NCI-H2171 (cell line): ENCODE results near the gene NCOA3.
"Not testable (repeated sequence)": the region's sequence is repeated elsewhere in the genome, so short reads cannot be mapped to it uniquely, and the experiment has no call there.

Experiments
- DNase-seq: peaks from one replicate; lab custom pipeline; 2025; lab: John Stamatoyannopoulos, UW

NCOA3 gene

GRCh38 chr20:47540443-47541354 is 39.0 kb downstream of the NCOA3 start:
- DNase-seq: no peak

GRCh38 chr20:47541355-47541922 is 39.8 kb downstream of the NCOA3 start:
- no peak for DNase-seq

GRCh38 chr20:47543006-47543431 is 41.3 kb downstream of the NCOA3 start:
- no peak for DNase-seq

GRCh38 chr20:47544240-47544639 is 42.6 kb downstream of the NCOA3 start:
- DNase-seq: no peak

DNA sequence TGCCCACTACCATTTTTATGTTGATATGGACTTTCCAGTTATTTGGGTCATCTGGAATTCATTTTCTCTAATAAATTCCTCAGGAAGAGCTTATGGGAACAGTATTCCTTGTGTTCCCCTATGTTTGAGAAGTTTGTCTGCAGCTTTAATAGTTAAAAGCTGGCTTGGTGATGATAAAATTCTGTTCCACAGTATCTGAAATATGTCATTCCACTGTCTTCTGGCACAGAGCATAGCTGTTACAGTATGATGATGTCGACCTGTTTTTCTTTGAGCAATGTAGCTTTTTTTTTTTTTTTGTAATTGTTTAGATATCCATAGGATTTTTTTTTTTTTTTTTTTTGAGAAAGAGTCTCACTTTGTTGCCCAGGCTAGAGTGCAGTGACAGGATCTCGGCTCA is 43.2 kb downstream of the NCOA3 start:
- DNase-seq: no peak

- no peak for DNase-seq
These were observed 43.8 kb downstream of the NCOA3 start for GRCh38 chr20:47545499-47545898.

- DNase-seq: no peak
These were observed 44.7 kb downstream of the NCOA3 start for GRCh38 chr20:47546184-47547033.

GRCh38 chr20:47547034-47547387 is 45.3 kb downstream of the NCOA3 start:
- DNase-seq: no peak

DNA sequence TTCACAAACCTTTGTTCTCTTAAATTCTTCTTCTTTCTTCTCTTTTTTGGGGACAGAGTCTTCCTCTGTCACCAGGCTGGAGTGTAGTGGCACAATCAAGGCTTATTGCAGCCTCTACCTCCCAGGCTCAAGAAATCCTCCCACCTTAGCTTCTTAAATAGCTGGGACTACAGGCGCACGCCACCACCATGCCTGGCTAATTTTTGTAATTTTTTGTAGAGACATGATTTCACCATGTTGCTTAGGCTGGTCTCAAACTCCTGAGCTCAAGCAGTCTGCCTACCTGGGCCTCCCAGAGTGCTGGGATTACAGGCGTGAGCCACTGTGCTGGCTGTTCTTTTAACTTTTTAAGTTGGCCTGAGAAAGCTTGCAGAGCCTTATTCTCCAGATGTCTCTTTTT is 48.0 kb downstream of the NCOA3 start:
- no peak for DNase-seq

DNA sequence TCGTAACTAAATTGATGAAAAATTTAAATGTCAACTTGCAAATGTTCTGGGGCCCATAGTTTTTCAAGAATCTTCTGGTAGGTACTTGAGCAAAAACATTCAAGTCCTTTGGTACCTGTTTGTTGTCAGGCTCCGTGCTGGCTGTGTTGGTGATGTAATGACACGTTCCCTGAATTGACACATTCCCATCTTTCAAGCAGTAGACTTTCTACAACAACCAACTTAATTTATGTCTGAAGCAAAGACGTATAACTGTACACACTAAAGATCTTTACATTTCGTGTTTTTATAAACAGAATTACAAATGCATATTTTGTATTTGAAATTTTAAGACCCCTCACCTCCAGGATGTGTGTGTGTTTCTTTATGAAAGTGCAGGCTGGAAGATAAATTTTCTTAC is 49.5 kb downstream of the NCOA3 start:
- no peak for DNase-seq

DNA sequence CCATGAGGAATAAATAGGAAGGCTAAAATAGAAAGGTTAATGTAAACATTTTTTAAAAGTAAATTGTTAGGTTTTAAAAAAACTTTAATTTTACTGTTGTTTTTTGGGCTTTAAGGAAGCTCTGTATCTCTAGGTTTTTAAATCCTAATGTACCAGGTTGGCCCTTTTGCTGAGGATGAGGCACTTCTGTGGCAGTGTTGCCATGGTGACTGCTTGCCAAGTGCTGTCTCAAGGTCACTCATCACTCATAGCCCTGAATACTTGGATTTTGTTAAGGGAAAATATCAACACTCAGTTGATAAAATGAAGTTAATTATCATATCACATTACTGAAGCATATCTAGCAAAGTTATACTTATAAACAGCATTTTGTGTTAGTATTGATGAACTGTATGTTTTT is 50.2 kb downstream of the NCOA3 start:
- DNase-seq: no peak

DNA sequence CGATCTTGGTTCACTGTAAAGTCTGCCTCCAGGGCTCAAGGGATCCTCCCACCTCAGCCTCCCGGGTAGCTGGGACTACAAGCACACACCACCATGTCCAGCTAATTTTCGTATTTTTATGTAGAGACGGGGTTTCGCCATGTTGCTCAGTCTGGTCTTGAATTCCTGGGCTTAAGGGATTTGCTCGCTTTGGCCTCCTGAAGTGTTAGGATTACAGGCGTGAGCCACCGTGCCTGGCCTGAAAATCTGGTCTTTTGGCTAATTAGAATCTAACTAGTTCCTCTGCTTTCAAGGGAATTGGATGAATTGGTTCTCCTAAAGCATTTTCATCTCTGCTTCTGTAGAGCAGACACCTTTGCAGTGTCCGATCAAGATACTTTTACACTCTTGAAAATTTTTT is 51.3 kb downstream of the NCOA3 start:
- DNase-seq: no peak

GRCh38 chr20:47553594-47554235 is 52.0 kb downstream of the NCOA3 start:
- not testable (repeated sequence) for DNase-seq

GRCh38 chr20:47554283-47554682 is 52.6 kb downstream of the NCOA3 start:
- DNase-seq: not testable (repeated sequence)

DNA sequence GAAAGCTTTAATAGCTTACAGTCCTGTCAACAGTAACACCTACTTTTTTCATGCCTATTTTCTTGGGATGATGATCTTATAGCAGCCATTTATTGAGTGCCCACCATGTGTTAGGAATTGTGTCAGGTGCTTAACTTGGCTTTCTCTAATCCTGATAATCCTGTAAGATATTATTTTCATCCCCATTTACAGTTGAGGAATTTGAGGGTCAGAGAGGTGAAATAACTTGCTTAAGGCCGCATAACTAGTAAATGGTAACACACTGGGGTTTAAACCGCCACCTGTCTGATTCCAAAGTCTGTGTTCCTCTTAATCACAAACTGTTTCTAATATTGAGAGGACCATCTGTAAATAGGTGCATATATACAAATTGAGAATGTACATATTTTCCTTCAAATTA is 55.5 kb downstream of the NCOA3 start:
- no peak for DNase-seq

DNA sequence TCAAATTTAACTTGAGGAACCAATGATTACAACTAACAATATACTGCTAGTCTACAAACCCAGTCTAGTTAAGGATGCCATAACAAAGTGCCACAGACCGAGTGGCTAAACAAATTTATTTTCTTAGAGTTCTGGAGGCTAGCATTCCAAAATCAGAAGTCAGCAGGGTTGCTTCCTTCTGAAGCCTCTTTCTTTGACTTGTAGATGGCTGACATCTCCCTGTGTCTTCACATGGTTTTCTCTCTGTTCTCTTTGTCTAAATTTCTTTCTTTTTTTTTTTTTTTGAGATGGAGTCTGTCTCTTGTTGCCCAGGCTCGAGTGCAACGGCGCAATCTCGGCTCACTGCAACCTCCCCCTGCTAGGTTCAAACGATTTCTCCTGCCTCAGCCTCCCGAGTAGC is 56.1 kb downstream of the NCOA3 start:
- DNase-seq: no peak

GRCh38 chr20:47558295-47559066 is 56.8 kb downstream of the NCOA3 start:
- DNase-seq: no peak

GRCh38 chr20:47559141-47559540 is 57.5 kb downstream of the NCOA3 start:
- peak; percentile 30 for DNase-seq

DNA sequence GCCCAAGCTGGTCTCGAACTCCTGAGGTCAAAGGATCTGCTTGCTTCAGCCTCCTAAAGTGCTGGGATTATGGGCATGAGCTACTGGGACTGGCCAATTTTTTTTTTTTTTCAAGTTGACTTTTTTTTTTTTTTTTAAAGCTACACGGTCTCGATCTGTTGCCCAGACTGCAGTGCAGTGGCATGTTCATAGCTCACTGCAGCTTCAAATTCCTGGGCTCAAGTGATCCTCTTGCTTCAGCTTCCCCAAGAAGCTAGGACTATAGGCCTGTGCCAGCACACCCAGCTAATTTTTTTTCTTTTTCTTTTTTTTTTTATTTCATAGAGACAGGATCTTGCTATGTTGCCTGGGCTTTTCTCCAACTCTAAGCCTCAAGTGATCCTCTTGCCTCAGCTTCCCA is 59.5 kb downstream of the NCOA3 start:
- no peak for DNase-seq

- DNase-seq: no peak
These were observed 60.2 kb downstream of the NCOA3 start for GRCh38 chr20:47561603-47562583.
